ENCODE results near the gene NEUROD2.

Gene NEUROD2

DNA sequence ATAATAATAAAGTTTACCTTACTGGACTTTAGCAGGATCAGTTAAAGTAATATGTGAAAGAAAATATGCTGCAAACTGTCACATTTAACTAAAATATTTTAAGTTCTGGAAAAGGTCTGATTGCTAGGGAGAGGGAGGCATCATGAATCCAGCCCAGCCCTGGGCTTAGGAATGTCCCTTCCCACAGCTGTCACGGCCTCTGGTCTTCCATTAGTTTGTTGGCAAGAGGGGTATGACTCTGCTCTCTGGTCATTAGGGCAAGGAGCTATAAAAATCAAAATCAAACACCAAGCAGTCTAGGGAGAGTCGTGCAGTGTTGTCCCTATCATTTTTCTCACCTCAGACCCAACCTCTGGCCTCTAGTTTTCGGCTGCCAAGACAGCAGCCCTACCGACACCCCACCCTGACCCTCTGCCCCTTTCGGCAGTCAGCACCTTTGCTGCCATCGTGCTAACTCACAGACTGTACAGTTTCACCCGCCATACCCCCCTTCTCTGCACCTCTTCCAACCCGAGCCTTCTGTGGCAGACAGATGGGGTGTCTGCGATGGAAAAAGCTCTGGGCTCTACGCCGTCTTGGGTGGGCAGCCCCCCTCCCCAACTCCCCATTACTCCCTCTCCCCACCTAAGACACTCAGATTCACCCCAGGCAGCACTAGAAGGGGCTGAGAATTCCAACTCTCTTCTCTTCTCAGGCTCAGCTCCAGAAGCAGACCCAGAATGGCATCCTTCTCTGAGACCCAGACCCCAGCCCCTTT lies 41.4 kb downstream of the NEUROD2 start:
- TF ChIP-seq, protein P1, sequence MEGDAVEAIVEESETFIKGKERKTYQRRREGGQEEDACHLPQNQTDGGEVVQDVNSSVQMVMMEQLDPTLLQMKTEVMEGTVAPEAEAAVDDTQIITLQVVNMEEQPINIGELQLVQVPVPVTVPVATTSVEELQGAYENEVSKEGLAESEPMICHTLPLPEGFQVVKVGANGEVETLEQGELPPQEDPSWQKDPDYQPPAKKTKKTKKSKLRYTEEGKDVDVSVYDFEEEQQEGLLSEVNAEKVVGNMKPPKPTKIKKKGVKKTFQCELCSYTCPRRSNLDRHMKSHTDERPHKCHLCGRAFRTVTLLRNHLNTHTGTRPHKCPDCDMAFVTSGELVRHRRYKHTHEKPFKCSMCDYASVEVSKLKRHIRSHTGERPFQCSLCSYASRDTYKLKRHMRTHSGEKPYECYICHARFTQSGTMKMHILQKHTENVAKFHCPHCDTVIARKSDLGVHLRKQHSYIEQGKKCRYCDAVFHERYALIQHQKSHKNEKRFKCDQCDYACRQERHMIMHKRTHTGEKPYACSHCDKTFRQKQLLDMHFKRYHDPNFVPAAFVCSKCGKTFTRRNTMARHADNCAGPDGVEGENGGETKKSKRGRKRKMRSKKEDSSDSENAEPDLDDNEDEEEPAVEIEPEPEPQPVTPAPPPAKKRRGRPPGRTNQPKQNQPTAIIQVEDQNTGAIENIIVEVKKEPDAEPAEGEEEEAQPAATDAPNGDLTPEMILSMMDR (IDR thresholded peaks at IDR 0.05; ENCODE audit: insufficient read depth, low read depth, low read length, missing control alignments): no peak
- no peak for DNase-seq (ENCODE audit: low read depth)
- no peak overlapping the region for H3K4me3 ChIP-seq (ENCODE audit: low read depth, low read length)

DNA sequence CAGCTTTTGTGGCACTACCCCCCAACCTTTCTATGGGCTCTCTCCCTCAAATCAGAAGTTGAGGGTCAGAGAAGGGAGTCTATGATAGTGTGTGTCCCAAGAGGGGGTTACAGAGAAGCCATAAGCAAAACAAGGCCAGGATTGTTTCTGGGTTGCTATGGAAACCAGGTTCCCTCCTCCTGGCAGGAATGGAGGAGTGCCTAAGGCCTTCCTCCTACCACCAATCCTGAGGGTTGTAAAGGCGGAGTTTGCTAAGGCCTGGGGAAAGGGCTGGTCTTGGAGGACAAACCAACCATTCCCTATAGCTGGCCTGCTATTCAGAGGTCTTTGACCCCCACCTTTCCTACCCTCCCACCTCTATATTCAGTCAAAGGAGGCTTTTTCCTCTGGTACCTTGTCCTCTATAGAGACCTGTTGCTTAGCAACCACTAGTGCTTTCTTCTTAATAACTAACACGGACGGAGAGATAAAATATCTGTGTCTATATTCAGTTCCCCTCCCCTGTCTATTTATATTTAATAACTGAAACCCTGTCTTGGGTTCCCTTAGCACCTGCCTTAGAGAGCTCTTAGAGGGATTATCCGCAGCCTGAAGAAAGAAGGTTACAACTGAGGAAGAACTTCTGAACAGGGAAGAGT lies 43.4 kb downstream of the NEUROD2 start:
- no peak for DNase-seq (ENCODE audit: low read depth)
- H3K4me3 ChIP-seq (ENCODE audit: low read depth, low read length): no peak overlapping the region
- TF ChIP-seq, protein P1 (IDR thresholded peaks at IDR 0.05; ENCODE audit: insufficient read depth, low read depth, low read length, missing control alignments): no peak

DNA sequence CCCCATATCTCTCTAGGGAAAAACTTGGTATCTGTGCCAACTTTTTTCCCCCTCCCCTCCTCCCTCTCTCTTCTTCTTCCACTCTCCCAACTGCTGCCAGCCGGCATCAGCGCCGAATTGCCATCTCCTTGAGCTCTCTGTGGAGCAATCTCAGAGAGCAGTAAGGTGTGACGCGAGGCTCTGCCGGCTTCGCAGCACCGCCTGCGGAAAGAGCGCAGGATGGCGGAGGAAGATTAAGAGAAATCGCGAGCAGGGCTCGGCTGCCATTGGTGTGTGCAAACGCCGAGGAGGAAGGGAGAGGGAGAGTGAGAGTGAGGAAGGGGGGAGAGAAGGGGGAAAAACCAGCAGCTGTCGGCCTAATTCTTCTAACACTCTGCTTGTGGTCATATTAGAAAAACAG lies 44.2 kb downstream of the NEUROD2 start:
- TF ChIP-seq, protein P1 (IDR thresholded peaks at IDR 0.05; ENCODE audit: insufficient read depth, low read depth, low read length, missing control alignments): no peak
- DNase-seq (ENCODE audit: low read depth): no peak
- H3K4me3 ChIP-seq (ENCODE audit: low read depth, low read length): no peak overlapping the region

DNA sequence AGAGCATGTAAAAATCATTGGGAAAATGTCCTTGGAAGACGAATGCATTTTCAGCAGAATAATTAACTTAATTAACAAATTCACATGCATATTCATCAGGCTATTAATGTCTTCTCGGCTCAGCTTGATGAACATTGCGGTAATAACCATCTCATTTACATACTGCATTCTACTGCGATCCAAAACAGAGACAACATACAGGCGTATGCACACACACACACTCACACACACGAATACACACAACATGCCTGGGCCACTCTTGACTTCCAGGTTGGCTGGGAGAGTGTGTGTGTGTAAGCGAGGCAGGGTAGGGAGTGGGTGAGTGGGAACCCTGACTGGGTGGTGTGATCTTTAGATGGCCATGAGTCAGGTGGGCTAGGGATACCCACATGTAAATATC lies 44.7 kb downstream of the NEUROD2 start:
- H3K4me3 ChIP-seq (ENCODE audit: low read depth, low read length): no peak overlapping the region
- TF ChIP-seq, protein P1 (IDR thresholded peaks at IDR 0.05; ENCODE audit: insufficient read depth, low read depth, low read length, missing control alignments): no peak
- DNase-seq (ENCODE audit: low read depth): no peak

DNA sequence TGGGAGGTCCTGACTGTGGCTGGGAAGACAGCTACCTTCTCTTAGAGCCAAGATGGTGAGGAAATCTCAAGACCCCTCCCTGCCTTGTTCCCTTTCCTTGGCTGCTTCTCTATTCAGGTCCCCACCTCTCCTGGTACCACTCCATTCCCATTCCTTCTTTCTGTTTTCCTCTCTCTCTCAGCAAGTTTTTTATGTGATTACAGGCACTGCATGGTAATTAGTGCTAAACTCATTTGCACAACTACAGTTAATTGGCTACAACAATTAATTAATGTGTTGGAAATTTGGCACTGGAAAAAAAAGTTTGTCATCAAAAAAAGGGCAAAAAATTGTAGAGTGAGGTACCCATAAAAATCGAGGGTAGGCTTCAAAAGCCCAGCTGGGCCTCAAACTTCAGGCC lies 45.3 kb downstream of the NEUROD2 start:
- TF ChIP-seq, protein P1 (IDR thresholded peaks at IDR 0.05; ENCODE audit: insufficient read depth, low read depth, low read length, missing control alignments): no peak
- no peak overlapping the region for H3K4me3 ChIP-seq (ENCODE audit: low read depth, low read length)
- DNase-seq (ENCODE audit: low read depth): no peak

DNA sequence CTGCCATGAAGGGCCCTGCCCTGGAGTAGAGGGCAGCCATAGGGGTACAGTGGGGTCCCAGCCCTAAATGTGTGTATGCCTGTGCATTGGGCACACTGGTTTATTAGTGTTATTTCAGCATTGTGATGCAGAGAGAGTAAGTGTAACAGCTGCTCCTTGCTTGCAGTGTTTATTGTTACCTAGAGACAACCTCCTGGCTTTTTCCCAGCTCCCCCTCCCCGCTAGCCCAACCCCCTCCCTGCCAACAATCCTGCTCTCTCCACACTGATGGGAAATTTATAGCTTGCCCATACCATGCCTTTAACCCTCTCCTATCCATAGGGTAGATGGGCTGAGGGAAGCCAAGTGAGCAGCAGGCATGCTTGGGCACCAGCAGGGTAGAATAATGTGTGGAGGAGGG lies 51.3 kb downstream of the NEUROD2 start:
- TF ChIP-seq, protein P1 (IDR thresholded peaks at IDR 0.05; ENCODE audit: insufficient read depth, low read depth, low read length, missing control alignments): no peak
- H3K4me3 ChIP-seq (ENCODE audit: low read depth, low read length): no peak overlapping the region
- no peak for DNase-seq (ENCODE audit: low read depth)

Measured in GM12865 (cell line).